GM21381 (cell line): Measurements from ENCODE around the gene PTPN13.

ENCODE experiments used
- ATAC-seq: cut with Tn5 transposase; IDR thresholded peaks from one replicate; pipeline ENCODE4 v1.9.1; 2021; ENCODE audit warnings: mild to moderate bottlenecking, moderate library complexity; ENCODE audit not compliant: unreplicated experiment

Gene PTPN13, protein sequence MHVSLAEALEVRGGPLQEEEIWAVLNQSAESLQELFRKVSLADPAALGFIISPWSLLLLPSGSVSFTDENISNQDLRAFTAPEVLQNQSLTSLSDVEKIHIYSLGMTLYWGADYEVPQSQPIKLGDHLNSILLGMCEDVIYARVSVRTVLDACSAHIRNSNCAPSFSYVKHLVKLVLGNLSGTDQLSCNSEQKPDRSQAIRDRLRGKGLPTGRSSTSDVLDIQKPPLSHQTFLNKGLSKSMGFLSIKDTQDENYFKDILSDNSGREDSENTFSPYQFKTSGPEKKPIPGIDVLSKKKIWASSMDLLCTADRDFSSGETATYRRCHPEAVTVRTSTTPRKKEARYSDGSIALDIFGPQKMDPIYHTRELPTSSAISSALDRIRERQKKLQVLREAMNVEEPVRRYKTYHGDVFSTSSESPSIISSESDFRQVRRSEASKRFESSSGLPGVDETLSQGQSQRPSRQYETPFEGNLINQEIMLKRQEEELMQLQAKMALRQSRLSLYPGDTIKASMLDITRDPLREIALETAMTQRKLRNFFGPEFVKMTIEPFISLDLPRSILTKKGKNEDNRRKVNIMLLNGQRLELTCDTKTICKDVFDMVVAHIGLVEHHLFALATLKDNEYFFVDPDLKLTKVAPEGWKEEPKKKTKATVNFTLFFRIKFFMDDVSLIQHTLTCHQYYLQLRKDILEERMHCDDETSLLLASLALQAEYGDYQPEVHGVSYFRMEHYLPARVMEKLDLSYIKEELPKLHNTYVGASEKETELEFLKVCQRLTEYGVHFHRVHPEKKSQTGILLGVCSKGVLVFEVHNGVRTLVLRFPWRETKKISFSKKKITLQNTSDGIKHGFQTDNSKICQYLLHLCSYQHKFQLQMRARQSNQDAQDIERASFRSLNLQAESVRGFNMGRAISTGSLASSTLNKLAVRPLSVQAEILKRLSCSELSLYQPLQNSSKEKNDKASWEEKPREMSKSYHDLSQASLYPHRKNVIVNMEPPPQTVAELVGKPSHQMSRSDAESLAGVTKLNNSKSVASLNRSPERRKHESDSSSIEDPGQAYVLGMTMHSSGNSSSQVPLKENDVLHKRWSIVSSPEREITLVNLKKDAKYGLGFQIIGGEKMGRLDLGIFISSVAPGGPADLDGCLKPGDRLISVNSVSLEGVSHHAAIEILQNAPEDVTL (N-terminal part only)

GRCh38 chr4:86593688-86594558, at the start of gene PTPN13:
TSS of gene PTPN13 (plus strand) at chr4:86594315. CDS start at chr4:86635257, 40,942 bp downstream.
- peak; percentile 99 for ATAC-seq

DNA sequence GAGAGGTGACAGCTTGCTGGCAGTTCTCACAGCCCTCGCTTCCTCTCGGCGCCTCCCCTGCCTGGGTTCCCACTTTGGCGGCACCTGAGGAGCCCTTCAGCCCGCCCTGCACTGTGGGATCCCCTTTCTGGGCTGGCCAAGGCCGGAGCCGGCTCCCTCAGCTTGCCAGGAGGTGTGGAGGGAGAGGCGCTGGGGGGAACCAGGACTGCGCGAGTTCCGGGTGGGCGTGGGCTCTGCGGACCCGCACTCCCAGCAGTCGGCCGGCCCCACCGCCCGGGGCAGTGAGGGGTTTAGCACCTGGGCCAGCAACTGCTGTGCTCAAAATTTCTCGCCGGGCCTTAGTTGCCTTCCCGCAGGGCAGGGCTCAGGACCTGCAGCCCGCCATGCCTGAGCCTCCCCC, 47.0 kb upstream of the PTPN13 start:
- no peak for ATAC-seq

- no peak for ATAC-seq
These were observed 44.8 kb upstream of the PTPN13 start for GRCh38 chr4:86549163-86549788.

DNA sequence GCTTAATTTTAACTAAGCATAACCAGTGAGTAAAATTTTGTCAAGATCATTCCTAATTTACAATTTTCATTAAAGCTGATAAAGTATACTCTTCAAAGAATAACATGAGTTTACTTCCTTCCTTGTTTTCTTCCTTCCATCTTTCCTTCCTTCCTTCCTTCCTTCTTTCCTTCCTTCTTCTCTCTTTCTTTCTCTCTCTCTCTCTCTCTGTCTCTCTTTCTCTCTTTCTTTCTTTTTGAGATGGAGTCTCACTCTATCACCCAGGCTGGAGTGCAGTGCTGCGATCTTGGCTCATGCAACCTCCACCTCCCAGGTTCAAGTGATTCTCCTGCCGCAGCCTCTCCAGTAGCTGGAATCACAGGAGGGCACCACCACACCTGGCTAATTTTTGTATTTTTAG, 42.7 kb upstream of the PTPN13 start:
- no peak for ATAC-seq

DNA sequence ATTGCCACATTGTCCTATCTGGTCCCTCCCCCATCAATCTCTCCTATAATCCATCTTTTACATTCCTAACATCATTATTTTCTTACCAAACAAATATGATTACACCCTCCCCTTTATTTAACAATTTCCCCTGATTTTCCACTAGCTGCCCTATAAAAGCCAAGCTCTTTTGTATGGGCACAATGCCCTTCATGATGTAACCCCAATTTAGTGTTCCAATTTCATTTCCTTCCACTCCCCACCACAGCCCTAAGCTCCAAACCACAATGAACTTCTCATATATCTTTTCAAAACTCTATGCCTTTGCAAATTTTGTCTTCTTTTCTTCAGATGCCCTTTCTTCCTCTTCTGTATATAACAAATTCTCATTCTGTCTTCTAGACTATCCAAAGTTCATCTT, 39.5 kb upstream of the PTPN13 start:
- no peak for ATAC-seq

GRCh38 chr4:86556791-86557415, 37.2 kb upstream of the PTPN13 start:
- ATAC-seq, result no peak

GRCh38 chr4:86557526-86557925, 36.6 kb upstream of the PTPN13 start:
- peak; percentile 88 for ATAC-seq

DNA sequence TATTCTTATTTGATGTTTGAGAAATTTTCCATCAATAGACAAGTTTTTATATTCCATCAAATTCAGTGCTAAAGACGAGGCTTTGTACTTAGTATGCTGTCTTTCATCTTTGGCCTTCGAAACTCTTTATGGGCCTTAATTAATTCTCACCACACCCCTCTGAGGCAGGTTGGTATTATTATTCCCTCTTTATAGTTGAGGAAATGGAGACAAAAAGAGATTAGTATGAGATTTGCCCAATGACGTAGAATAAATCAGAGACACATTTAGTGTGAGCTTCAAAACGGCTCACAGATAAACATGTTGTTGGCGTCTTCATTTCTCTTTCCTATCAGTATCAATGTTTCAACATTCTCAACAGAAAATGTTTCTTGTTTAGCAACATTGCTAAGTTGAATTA, 35.9 kb upstream of the PTPN13 start:
- no peak for ATAC-seq

DNA sequence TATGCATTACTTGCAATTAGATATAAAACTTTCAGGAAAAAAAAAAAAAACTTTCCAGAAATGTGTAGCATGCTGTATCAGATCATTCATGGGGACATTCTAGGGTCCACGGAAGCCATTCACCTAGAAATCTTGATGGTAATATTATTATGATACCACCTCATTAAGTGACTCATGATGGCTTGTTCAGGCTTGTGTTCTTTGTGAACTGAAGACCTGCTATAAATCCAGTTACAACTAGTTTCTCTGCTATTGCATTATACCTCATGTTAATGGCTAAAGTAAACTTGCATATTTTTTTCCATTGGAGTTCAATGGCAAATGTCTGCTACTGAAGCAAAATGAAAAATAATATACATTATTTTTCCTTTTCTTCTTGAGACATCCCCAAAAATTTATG, 35.3 kb upstream of the PTPN13 start:
- ATAC-seq, result no peak

- no peak for ATAC-seq
These were observed 33.7 kb upstream of the PTPN13 start for GRCh38 chr4:86560447-86560846.

GRCh38 chr4:86561256-86561655, 32.9 kb upstream of the PTPN13 start:
- ATAC-seq, result no peak

DNA sequence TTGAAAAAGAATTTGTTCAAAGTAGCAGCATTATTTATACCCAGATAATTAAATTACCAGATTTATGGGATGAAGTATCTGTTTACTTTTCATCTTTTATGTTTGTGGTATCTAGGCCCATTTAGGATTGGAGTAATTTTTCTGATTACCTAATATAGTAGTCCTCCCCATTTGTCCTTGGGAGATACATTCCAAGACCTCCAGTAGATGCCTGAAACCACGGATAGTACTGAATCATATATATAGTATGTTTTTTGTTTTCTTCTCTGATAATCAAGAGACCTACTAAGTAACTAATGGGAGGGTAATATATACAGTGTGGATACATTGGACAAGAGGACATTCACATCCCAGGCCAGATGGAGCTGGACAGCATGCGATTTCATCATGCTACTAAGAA, 30.7 kb upstream of the PTPN13 start:
- ATAC-seq, result no peak

- ATAC-seq, result no peak
These were observed 29.3 kb upstream of the PTPN13 start for GRCh38 chr4:86564795-86565194.

DNA sequence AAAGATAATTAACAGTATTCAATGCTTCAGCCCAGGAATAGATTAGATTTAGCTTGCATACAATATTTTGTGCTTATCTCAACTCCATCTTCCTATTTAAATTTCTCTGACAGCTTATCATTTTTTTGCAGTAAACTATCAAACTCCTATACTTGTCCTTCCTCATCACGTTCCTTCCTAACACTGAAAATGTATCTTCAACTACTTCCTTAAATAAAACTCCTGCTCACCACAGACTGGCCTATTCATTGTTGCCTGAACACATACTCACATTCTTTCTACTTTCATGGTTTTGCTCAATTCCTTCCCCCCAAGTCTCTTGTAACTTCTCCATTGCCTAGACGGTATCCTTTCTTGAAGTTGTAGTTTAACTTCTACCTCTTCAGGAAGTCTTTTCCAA, 28.5 kb upstream of the PTPN13 start:
- ATAC-seq, result no peak

- ATAC-seq, result peak; percentile 59
These were observed 24.8 kb upstream of the PTPN13 start for GRCh38 chr4:86569103-86569870.

GRCh38 chr4:86579941-86580340, 14.2 kb upstream of the PTPN13 start:
- no peak for ATAC-seq

- no peak for ATAC-seq
These were observed 11.7 kb upstream of the PTPN13 start for GRCh38 chr4:86582410-86582809.

- ATAC-seq, result no peak
These were observed 7.9 kb upstream of the PTPN13 start for GRCh38 chr4:86586160-86586572.
